GM18502 (cell line): ENCODE measurements around the gene RUNX1.

Source experiments
- ATAC-seq: cut with Tn5 transposase; IDR thresholded peaks from one replicate; pipeline ENCODE4 v1.9.1; 2021; ENCODE audit warnings: mild to moderate bottlenecking; ENCODE audit not compliant: unreplicated experiment, poor library complexity

Gene RUNX1

GRCh38 chr21:35063428-35064172 lies 14.5 kb upstream of the RUNX1 start:
- ATAC-seq, result no peak

- ATAC-seq, result no peak
These were observed 12.9 kb upstream of the RUNX1 start for GRCh38 chr21:35062016-35062415.

- no peak for ATAC-seq
These were observed 10.6 kb upstream of the RUNX1 start for GRCh38 chr21:35059742-35060141.

GRCh38 chr21:35058058-35058457 lies 9.0 kb upstream of the RUNX1 start:
- no peak for ATAC-seq

GRCh38 chr21:35057428-35057827 lies 8.3 kb upstream of the RUNX1 start:
- no peak for ATAC-seq

- ATAC-seq, result no peak
These were observed 4.4 kb upstream of the RUNX1 start for GRCh38 chr21:35053356-35054096.

GRCh38 chr21:35052801-35053200 lies 3.7 kb upstream of the RUNX1 start:
- ATAC-seq, result no peak

- no peak for ATAC-seq
These were observed 2.3 kb upstream of the RUNX1 start for GRCh38 chr21:35051287-35051818.

- no peak for ATAC-seq
These were observed 1.5 kb upstream of the RUNX1 start for GRCh38 chr21:35050348-35051286.

GRCh38 chr21:35048183-35048601 lies 910 bp downstream of the RUNX1 start:
- no peak for ATAC-seq

- ATAC-seq, result no peak
These were observed 2.2 kb downstream of the RUNX1 start for GRCh38 chr21:35046880-35047229.

- ATAC-seq, result no peak
These were observed 2.9 kb downstream of the RUNX1 start for GRCh38 chr21:35046263-35046624.

GRCh38 chr21:35045542-35046262 lies 3.4 kb downstream of the RUNX1 start:
- ATAC-seq, result no peak

- no peak for ATAC-seq
These were observed 4.1 kb downstream of the RUNX1 start for GRCh38 chr21:35044770-35045541.

- ATAC-seq, result no peak
These were observed 5.0 kb downstream of the RUNX1 start for GRCh38 chr21:35044128-35044527.

- ATAC-seq, result no peak
These were observed 5.6 kb downstream of the RUNX1 start for GRCh38 chr21:35043549-35043948.

- ATAC-seq, result no peak
These were observed 6.3 kb downstream of the RUNX1 start for GRCh38 chr21:35042836-35043235.

- no peak for ATAC-seq
These were observed 7.2 kb downstream of the RUNX1 start for GRCh38 chr21:35041881-35042280.

- no peak for ATAC-seq
These were observed 8.0 kb downstream of the RUNX1 start for GRCh38 chr21:35041122-35041521.
